HepG2 (cell line): ENCODE data around the gene RSPH9. TPM values are rescaled to one million over a fixed set of nuclear protein-coding genes. Genes with fewer than 3 reads are reported as not detected.

Experiments
- ELK4 ChIP-seq: sonication (generic); formaldehyde crosslinking; IDR thresholded peaks from 2 replicates; pipeline ENCODE4 v1.9.0; 2021; ENCODE audit warnings: missing genetic modification reagents, borderline replicate concordance
- HNF1B ChIP-seq: sonication (generic); formaldehyde crosslinking; IDR thresholded peaks from 2 replicates; pipeline ENCODE4 v1.5.1; 2020; ENCODE audit warnings: mild to moderate bottlenecking, moderate library complexity, missing genetic modification reagents
- MNT ChIP-seq: fragments of 450-650 bp; IDR thresholded peaks from 2 replicates; pipeline ENCODE4 v1.6.1; 2016
- RCOR2 ChIP-seq: IDR thresholded peaks from 2 replicates; pipeline ENCODE4 v1.6.1; 2016; ENCODE audit warnings: missing biosample characterization, missing genetic modification reagents
- THYN1 ChIP-seq: sonication (generic); formaldehyde crosslinking; IDR thresholded peaks from 2 replicates; pipeline ENCODE4 v1.8.1; 2023; ENCODE audit warnings: low read depth, mild to moderate bottlenecking, moderate library complexity, missing genetic modification reagents, borderline replicate concordance
- ZNF407 ChIP-seq: sonication (generic); formaldehyde crosslinking; IDR thresholded peaks from one replicate; pipeline ENCODE4 v1.5.1; 2020; ENCODE audit warnings: mild to moderate bottlenecking, missing genetic modification reagents; ENCODE audit errors: not compliant biosample characterization
- polyA plus RNA-seq, 8 experiments: library from polyadenylated mRNA; depleted of rRNA in 3 of 8; stranded (reverse) in 7 of 8; unstranded in 1 of 8; fragments of >200 nt; fragmentation: Illumina TruSeq in 4 of 8; extraction: Trizol in 4 of 8; gene quantifications; 2 replicates each; pipeline versions ENCODE4 v1.2.1 to v1.2.3, GENCODE V29; 2011 to 2016; ENCODE audit warnings: low read depth in 4 of 8, missing spikeins in 1 of 8, mixed read lengths in 1 of 8; ENCODE audit not compliant: insufficient read depth in 1 of 8
- total RNA-seq, 5 experiments: library from RNA; depleted of rRNA; stranded (reverse); fragments of >200 nt; fragmentation: Illumina TruSeq; extraction: Trizol; gene quantifications; 2 replicates each; pipeline ENCODE4 v1.2.3, GENCODE V29; 2016; ENCODE audit warnings: low read depth in 1 of 5

Gene RSPH9
- total and polyA plus RNA-seq, 2 of the 13 experiments (the other 11 are each of a cell fraction or from before 2014, with no cell fraction given): 0.04 TPM; not detected in 1

DNA sequence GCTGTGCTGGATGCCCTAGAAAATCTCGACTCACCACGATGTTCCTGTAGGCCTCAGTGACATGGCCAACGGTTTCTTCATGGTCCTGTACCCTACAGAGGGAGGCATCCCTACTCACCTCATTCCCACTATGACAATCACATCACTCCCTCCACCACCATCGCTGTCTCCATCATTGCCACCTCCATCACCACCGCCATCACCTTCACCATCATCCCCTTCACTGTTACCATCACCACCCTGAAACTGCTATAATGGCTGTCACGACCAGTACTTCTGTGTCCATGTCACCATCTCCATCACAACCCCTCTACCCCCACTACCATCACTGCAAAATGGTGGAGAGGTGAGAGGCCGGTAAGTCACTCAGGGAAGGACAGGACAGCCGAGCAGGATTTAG is 72.6 kb downstream of the RSPH9 start (continued):
- TF ChIP-seq HNF1B (CRISPR knock-in tag): no peak
- TF ChIP-seq THYN1 (CRISPR knock-in tag): no peak
- TF ChIP-seq RCOR2: no peak
- no peak for TF ChIP-seq ZNF407 (CRISPR knock-in tag)
- TF ChIP-seq MNT: no peak
- no peak for TF ChIP-seq ELK4 (CRISPR knock-in tag)
